ENCODE data around the gene MYH11.
"Not testable (repeated sequence)": the region's sequence is repeated elsewhere in the genome, so short reads cannot be mapped to it uniquely, and the experiment has no call there.

MYH11 gene

DNA sequence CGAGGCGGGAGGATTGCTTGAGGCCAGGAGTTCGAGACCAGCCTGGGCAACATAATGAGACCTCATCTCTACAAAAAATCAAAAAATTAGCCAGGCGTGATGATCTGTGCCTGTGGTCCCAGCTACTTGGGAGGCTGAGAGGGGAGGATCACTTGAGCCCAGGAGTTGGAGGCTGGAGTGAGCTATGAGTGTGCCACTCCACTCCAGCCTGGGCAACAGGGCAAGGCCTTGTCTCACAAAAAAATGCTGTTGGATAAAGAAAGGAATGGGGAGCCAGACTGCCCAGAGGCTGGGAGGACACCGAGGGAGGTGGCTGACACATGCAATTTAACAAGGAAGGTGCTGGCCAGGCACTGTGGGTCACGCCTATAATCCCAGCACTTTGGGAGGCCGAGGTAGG, 47.5 kb downstream of the MYH11 start:
- DNase-seq (ENCODE audit: low spot score), result not testable (repeated sequence)

DNA sequence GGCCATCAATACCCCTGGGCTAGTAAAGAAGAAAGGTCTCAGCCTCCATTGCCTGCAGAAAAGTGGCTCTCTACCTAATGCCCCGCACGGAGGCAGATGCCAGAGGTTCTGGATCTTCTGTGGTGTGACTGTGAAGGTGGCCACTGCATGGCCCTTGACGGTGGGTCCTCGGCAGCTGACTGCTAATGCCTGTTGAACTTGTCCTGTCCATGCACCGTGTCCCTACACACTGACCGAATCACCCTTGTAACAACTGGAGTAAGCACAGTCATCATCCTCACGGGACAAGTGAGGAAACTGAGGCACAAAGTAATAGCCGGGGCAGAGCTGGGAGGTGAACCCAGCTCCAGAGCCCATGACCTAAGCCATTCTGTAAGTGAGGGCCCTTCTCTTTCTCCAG, 48.8 kb downstream of the MYH11 start:
- no peak for DNase-seq (ENCODE audit: low spot score)

DNA sequence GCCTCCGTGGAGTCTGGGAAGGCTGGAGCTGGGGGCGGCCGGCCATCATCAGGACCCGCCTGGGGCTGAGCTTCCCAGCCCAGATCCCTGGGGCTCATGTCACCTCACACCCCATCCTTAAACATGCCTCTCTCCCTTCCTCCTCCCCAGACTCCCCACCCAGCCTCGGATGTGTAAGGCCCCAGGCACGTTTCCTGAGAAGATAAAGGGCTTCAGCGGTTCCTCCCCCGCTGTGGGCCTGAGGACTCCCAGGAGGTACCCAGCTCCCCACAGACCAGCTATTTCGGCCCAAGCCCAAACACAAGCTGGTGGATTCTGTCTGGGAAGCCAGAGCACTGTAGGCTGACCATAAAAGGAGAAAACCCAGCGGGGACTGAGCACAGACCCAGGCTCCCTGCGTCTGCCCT, 49.2 kb downstream of the MYH11 start:
- no peak for DNase-seq (ENCODE audit: low spot score)

DNA sequence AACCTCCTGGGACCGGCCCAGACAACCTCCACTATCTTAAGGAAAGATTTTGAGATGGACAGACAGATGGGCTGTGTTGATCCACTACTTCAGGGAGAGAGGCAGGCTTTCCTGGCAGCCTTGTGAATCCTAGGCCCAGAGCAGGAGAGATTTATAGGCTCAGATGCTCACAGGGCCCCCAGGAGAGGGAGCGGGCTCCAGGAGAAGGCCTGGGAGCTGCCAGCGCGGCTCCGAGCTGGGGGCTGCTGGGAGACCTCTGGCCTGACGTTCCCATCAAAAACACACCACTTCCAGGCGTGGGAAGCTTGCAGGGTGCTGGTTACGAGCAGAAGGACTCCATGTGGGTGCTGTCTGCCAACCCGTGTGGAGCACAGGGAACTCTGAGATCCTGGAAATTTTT, 53.2 kb downstream of the MYH11 start:
- no peak for DNase-seq (ENCODE audit: low spot score)

DNA sequence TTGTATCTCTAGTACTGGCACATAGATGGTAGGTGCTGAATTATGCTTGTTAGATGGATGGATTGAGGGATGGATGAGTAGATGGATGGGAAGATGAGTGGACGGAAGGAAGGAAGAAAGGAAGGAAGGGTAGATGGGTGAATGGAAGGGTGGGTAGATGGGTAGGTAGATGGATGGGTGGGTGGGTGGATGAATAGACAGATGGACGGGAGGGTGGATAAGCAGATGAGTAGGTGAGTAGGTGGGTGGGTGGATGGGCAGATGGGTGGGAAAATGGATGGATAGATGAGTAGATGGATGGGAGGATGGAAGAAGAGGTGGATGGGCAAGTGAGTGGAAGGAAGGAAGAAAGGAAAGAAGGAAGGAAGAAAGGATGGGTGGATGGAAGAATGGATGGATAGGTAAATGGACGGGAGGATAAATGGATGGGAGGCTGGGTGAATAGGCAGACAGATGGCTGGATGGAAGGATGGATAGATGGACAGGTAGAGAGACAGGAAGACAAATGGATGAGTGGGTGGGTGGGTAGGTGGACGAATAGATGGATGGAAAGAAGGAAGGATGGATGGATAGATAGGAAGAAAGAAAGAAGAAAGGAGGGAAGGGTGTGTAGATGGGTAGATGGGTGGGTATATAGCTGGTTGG, 56.9 kb downstream of the MYH11 start:
- DNase-seq (ENCODE audit: low spot score), result no peak

DNA sequence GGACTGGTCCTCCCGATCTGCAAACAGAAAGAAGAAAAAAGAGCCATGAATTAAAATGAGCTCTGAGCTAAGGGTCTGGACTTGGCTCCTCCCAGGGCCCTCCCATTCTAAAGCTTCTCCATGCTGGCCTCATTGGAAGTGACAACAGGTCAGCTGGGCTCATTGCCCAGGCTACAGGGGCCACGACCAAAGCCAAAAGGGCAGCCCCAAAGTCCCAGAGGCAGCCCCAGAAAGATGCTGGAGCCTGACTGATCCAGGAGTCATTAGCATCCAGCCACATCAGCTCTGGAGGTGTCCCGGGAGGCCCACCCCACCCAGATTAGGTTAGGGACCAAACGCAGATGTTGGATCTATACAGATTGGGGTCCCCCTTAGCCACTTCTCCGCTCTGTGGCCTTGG, 58.2 kb downstream of the MYH11 start:
- DNase-seq (ENCODE audit: low spot score), result no peak

DNA sequence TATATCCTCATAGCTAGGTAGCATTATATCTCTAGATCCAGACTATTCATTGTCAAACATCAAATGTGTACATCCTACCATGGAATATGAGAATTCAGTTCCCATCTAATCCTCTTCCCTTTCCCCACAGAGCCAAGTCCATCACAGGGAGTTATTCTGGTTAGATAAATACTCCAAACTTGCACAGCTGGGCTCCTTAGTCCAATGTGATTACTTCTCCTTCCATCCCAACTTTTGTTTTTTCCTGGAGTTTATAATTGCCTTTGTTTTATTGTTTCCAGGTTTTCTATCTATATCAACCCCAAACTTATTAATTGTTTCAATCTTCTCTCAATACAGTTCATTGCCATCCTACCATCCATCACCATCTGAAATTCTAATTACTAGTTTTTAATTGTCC, 59.9 kb downstream of the MYH11 start:
- DNase-seq (ENCODE audit: low spot score), result no peak

DNA sequence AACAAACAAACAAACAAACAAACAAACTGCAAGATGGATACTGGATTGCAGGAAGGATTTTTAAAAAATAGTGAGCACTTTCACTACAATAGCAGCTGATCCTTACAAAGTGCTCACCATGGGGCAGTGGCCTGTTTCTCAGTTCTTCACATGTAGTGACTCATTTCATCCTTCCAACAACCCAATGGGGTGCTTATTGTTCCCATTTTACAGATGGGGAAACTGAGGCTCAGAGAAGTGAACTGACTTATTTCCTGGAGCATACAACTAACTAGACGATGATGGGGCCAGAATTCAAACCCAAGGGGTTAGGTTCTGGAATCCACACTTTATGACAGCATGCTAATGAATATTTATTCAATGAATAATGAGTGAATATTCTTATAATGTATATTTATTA, 61.2 kb downstream of the MYH11 start:
- DNase-seq (ENCODE audit: low spot score), result no peak

DNA sequence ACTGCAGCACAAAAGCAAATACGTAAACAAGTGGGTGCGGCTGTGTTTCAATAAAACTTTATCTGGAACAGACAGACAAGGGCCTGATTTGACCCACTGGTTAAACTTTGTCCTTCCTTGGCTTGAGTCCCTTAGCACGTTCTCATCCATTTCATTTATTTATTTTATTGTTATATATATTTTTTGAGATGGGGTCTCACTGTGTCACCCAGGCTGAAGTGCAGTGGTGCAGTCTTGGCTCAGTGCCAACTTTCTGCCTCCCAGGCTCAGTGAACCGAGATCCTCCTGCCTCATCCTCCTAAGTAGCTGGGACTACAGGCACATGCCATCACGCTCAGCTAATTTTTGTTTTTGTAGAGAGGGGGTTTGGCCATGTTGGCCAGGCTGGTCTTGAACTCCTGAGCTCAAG, 64.3 kb downstream of the MYH11 start:
- no peak for DNase-seq (ENCODE audit: low spot score)

DNA sequence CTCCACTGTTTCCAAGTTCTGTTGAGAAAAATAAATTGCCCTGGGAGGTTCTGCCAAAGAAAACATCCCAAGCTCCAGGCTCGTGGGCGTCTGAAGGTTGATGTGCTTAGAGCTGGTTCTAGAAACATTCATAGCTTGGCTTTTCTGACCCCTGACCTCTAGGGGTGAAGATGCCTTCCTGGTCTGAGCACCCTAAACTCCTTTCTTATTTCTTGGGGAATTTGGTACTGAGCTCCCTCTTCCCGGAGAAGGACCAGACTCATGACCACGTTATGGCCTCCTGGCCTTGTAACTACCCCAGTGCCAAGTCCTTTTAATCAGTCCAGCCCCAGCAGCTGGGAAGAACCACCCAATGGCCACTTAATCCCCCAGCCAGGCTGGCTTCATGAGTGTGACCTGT, 66.4 kb downstream of the MYH11 start:
- no peak for DNase-seq (ENCODE audit: low spot score)

DNA sequence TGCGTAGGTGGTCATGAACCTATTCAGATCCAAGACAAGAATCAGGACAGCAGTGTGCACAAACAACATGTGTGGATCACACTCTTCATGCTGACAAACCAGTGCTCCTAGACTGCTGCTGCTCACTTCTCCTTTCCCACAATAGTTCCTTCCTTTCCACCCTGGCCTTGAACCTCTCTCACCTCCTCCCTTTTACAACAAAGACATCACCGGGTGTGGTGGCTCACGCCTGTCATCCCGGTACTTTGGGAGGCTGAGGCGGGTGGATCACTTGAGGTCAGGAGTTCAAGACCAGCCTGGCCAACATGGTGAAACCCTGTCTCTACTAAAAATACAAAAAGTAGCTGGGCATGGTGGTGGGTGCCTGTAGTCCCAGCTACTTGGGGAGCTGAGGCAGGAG, 67.0 kb downstream of the MYH11 start:
- DNase-seq (ENCODE audit: low spot score), result not testable (repeated sequence)

DNA sequence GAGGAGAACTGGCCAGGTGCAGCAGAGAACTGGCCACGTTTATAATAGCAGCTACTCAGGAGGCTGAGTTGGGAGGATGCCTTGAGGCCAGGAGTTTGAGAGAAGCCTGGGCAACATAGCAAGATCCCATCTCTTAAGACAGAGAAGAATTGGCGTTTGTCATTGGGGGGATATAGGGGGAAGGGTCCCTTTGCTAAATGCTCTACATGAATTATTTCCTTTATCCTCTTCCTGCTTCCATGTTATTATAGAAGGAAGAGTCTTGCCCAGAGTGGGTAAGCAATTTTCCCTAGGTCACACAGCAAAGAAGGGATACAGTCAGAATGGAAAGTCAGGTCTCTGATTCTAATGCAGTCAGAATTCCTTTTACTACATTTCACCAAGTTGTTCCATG, 68.0 kb downstream of the MYH11 start:
- no peak for DNase-seq (ENCODE audit: low spot score)

DNA sequence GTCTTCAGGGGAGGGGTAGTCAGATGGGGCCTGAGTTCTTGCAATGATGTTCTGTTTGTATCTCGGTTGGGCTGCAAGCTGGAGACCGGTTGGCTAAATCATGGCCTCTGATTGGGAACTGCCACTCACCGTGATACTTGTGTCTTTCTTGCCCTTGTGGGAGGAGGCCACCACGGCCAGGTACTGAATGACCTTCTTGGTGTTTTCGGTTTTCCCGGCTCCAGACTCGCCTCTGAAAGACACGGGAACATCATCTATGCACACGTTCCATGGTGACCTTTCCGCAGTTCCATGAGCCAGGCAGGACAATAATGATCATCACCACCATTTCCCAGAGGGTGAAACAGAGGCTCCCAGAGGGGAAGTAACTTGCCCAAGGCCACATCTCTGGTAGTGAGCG, 70.3 kb downstream of the MYH11 start:
- DNase-seq (ENCODE audit: low spot score), result no peak

DNA sequence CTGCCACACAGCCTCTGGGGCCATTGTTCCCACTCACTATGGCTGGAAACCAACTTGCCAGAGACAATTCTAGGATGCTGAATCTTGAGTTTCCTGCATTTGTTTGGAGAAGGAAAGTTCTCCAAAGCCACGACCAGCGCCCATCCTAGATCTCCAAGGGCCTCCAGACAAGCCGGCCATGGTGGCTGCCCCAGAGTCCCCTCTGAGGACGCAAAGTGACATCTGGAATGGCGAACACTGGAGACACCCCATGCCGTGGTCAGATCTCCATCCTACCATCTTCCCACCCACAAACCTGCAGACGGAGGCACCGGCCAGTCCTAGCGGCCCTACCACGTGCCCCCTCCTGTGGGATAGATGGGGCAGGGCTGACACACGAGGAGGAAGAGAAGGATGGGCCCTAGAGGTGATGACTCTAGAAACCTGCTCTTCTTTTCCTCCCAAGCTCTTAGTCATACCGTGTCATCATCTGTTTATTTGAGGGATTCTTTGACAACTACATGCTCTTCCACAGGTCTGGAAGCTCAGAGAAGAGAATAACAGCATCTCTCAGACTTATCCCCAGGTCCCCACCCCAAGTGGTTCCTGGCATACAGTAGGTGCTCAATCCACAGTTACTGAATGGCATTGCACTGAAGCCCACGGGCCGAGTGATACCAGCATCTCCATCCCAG, 71.3 kb downstream of the MYH11 start:
- no peak for DNase-seq (ENCODE audit: low spot score)

DNA sequence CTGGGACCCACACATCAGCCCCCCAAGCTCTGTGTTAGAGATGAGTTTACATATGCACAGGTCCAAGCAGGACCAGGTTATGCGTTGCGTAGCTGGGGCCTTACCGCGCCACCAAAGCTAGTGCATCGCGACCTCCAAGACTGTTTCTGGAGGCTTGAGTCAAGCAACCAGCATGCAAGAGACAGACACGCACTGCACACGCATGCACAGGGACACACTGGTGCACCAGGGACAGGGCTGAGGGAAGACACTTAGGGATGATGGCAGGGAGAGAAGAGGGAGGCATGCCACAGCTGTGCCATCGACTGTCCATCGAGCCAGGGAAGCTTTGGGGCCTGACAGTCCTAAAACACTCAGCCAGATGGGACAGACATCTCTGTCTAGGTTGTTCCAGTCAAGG, 72.8 kb downstream of the MYH11 start:
- DNase-seq (ENCODE audit: low spot score), result no peak

DNA sequence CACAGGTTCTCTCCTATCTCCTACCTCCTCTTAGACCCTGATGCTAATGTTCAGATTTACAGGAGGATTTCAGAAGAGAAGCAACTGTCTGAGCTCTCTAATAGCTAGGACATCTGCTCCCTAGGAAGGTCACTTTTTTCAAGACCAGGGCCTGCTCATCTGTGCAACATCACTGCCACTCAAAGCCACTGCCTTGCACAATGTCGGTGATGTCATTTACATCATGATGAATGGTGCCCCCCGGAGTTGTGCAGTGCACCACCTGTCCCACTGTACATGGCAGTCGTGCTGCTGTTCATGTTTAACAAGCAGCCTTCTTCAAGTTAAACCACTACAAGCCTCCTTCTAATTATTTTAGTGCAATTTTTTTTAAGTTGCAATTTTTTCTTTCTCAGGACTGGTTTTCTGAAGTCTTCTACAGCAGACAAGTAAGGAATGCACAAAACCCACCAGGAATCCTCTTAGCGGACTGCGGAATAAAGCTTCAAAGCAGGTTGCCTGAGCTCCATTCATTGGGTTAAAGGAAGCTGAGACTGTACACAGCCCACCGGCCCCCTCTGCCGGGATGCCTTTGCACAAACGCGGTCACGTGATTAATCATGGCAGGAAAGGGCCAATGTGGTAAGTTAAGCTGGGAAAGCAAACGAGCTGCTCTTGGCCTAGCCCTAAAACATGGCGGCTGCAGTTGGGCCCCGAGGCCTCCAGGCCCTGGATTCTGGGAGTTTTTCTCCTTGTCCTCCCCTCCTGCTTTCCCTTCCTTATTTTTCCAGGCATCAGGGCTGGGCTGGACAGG, 74.1 kb downstream of the MYH11 start:
- no peak for DNase-seq (ENCODE audit: low spot score)

DNA sequence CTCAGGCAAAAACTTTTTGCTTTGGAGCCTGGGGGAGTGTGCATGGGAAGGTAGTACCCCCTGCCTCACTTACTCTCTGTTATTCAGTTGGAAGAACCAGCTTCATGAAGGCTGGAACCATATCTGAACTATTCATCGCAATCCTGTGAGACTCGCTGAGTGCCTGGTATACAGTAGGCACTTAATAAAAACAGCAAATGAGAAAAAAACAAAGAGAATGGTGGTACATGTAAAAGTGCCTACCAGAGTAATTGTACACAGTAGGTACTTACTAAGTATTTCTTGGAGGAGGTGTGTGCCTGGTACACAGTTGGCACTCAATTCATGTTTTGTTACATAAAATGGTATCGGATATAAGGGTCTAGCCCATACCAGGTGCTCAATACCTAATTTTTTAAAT, 75.2 kb downstream of the MYH11 start:
- DNase-seq (ENCODE audit: low spot score), result no peak

DNA sequence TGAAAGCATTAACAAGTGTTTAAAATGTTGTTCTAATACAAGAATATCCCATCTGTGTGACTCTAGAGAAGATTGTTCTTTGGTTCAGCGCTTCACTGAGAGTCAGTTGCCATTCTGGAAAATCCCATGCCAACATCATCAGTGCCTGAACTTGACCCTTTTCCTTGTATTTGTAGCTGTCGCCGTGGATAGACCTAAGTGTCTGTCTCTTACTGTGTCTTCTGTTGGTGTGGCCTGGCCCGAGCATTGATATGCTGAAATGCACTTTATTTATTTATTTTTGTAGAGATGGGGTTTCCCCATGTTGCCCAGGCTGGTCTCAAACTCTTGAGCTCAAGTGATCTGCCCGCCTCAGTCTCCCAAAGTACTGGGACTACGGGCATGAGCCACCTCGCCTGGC, 76.0 kb downstream of the MYH11 start:
- DNase-seq (ENCODE audit: low spot score), result no peak

DNA sequence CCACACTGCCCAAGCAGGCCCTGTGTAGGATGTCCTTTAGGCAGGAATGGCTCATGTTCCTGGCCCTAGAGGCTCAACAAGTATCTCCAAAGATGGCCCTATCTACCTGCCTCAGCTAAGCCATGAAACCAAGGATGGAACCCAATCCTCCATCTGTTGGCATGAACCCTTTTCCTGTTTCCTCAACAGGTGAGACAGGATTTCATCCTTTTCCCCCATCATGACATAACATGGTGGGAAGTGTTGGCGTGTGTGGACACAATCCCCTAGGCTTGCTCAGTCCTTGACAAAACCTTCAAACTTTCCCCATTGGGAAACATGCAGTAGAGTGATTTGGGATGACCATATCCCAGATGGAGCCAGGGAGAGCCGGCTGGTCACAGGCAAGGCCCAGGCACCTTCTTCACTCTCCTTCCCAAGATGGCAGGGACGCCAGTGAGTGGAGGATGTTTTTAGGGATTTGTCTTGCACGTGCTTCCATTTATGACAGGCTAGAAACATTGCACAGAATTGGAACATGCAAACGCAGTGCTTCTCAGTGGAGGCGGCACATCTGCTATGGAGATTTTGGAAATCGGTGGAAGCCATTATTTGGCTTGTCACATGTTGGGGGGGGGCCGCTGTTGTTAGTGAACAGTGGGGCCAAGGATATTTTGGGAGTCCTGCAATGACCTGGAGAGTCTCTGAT, 77.0 kb downstream of the MYH11 start:
- DNase-seq (ENCODE audit: low spot score), result no peak

DNA sequence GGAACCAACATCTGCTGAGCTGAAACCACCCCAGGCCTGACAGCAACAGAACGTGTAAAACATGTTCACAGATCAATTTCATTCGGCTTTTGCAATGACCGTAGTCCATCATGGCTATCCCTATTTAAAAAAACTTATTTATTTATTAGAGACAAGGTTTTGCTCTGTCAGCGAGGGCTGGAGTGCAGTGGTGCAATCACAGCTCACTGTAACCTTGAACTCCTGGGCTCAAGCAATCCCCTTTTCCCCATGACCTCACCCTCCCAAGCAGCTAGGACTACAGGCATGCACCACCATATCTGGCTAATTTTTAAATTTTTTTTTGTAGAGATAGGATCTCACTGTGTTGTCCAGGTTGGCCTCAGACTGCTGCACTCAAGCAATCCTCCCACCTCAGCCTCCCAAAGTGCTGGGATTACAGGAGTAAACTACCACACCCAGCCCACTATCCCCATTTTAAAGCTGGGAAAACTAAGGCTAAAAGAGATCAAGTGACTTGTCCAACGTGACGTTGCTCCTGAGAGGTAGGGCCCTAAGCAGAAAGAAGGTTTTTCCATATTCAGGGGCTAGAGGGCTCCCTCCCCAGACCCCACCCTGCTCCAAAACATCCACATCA, 77.7 kb downstream of the MYH11 start:
- DNase-seq (ENCODE audit: low spot score), result no peak

DNA sequence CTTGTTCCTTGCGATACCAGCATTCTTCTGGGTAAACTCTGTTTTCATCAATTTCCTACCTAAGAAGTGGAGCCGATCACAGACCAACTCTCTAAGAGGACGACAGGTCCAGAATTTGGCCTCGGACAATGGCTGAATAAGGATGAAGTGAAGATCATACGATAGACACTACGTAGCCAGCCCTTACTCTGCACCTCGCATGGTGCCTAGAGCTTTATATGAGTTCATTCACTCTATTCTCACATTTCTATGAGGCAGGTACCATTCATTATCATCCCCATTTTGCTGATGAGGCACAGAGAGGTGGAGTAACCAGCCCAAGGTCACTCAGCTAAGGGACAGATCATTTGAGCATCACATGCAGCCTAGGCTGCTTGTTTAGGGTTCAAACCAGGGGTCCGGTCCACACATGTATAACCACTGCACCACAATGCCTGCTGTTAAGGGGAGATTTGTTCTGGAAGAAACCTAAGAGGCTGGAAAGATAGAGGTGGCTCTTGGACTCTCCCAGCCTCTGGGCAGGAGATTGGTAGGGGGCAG, 78.6 kb downstream of the MYH11 start:
- DNase-seq (ENCODE audit: low spot score), result no peak
